H9 (cell line): ENCODE measurements around the gene PCDH17. TPM values are rescaled to one million over a fixed set of nuclear protein-coding genes. Genes with fewer than 3 reads are reported as not detected.

Source experiments
- DNase-seq: peaks from one replicate; pipeline ENCODE4 v3.0.0-alpha.2; 2017
- H2AFZ ChIP-seq: one replicate; pipeline ENCODE4 v1.6.1; 2013; ENCODE audit warnings: mild to moderate bottlenecking, low read length, control low read depth, moderate library complexity
- H2AK5ac ChIP-seq: 2 replicates; pipeline ENCODE4 v1.6.1; 2013; ENCODE audit warnings: low read length, control low read depth, mixed read lengths; ENCODE audit not compliant: insufficient read length
- H2BK120ac ChIP-seq: one replicate; pipeline ENCODE4 v1.6.1; 2013; ENCODE audit warnings: low read depth, mild to moderate bottlenecking, low read length, control low read depth, inconsistent platforms; ENCODE audit not compliant: poor library complexity, severe bottlenecking
- H2BK12ac ChIP-seq: 2 replicates; pipeline ENCODE4 v1.6.1; 2013; ENCODE audit warnings: low read length, control low read depth, mixed read lengths, low read depth; ENCODE audit not compliant: insufficient read length
- H2BK15ac ChIP-seq: 2 replicates; pipeline ENCODE4 v1.6.1; 2013; ENCODE audit warnings: low read depth, low read length, control low read depth
- H2BK20ac ChIP-seq: one replicate; pipeline ENCODE4 v1.6.1; 2013; ENCODE audit warnings: low read depth, mild to moderate bottlenecking, low read length, control low read depth, inconsistent platforms; ENCODE audit not compliant: poor library complexity, severe bottlenecking
- H2BK5ac ChIP-seq: 2 replicates; pipeline ENCODE4 v1.6.1; 2013; ENCODE audit warnings: low read length, control low read depth, mixed read lengths; ENCODE audit not compliant: insufficient read length
- H3K14ac ChIP-seq: 2 replicates; pipeline ENCODE4 v1.6.1; 2013; ENCODE audit warnings: low read length, control low read depth; ENCODE audit not compliant: insufficient read depth
- H3K18ac ChIP-seq: 2 replicates; pipeline ENCODE4 v1.6.1; 2013; ENCODE audit warnings: low read depth, mild to moderate bottlenecking, mixed read lengths, low read length, control low read depth; ENCODE audit not compliant: insufficient read length
- H3K23ac ChIP-seq: 2 replicates; pipeline ENCODE4 v1.6.1; 2013; ENCODE audit warnings: low read length, control low read depth, mixed read lengths, low read depth; ENCODE audit not compliant: insufficient read length
- H3K23me2 ChIP-seq: 2 replicates; pipeline ENCODE4 v1.6.1; 2013; ENCODE audit warnings: low read depth, mild to moderate bottlenecking, mixed read lengths, low read length, control low read depth; ENCODE audit not compliant: insufficient read length, poor library complexity, severe bottlenecking
- H3K27ac ChIP-seq: 2 replicates; pipeline ENCODE4 v1.5.1; 2013; ENCODE audit warnings: low read length, control low read depth, mixed read lengths, low read depth; ENCODE audit not compliant: insufficient read length
- H3K27me3 ChIP-seq: 2 replicates; pipeline ENCODE4 v1.6.1; 2013; ENCODE audit warnings: low read length, control low read depth, inconsistent platforms; ENCODE audit not compliant: insufficient read depth
- H3K4ac ChIP-seq: 2 replicates; pipeline ENCODE4 v1.6.1; 2013; ENCODE audit warnings: low read depth, mild to moderate bottlenecking, control low read depth, inconsistent platforms, low read length, moderate library complexity
- H3K4me1 ChIP-seq: 2 replicates; pipeline ENCODE4 v1.6.1; 2013; ENCODE audit warnings: low read length, control low read depth, inconsistent platforms; ENCODE audit not compliant: insufficient read depth
- H3K4me2 ChIP-seq: 2 replicates; pipeline ENCODE4 v1.6.1; 2013; ENCODE audit warnings: low read length, control low read depth, mixed read lengths; ENCODE audit not compliant: insufficient read length, insufficient read depth
- H3K56ac ChIP-seq: 2 replicates; pipeline ENCODE4 v1.6.1; 2013; ENCODE audit warnings: low read depth, mild to moderate bottlenecking, mixed read lengths, low read length, control low read depth; ENCODE audit not compliant: insufficient read length
- H3K79me1 ChIP-seq: 2 replicates; pipeline ENCODE4 v1.6.1; 2013; ENCODE audit warnings: low read depth, mild to moderate bottlenecking, moderate library complexity, low read length, control low read depth, inconsistent platforms; ENCODE audit not compliant: insufficient read depth, poor library complexity, severe bottlenecking
- H3K79me2 ChIP-seq: 2 replicates; pipeline ENCODE4 v1.6.1; 2013; ENCODE audit warnings: low read length, control low read depth, inconsistent platforms; ENCODE audit not compliant: insufficient read depth
- H3K9ac ChIP-seq: 2 replicates; pipeline ENCODE4 v1.6.1; 2013; ENCODE audit warnings: low read length, control low read depth, mixed read lengths; ENCODE audit not compliant: insufficient read length; ENCODE audit errors: extremely low read depth
- H3K9me3 ChIP-seq: one replicate; pipeline ENCODE4 v1.6.1; 2013; ENCODE audit warnings: low read depth, low read length, inconsistent platforms; ENCODE audit not compliant: control insufficient read depth
- H3T11ph ChIP-seq: one replicate; pipeline ENCODE4 v1.6.1; 2013; ENCODE audit warnings: mild to moderate bottlenecking, low read length, control low read depth, inconsistent platforms
- H4K20me1 ChIP-seq: one replicate; pipeline ENCODE4 v1.6.1; 2013; ENCODE audit not compliant: control insufficient read depth, insufficient read length, insufficient read depth
- H4K5ac ChIP-seq: 2 replicates; pipeline ENCODE4 v1.6.1; 2013; ENCODE audit warnings: low read depth, mild to moderate bottlenecking, mixed read lengths, low read length, control low read depth; ENCODE audit not compliant: insufficient read length
- H4K8ac ChIP-seq: replicated peaks from 2 replicates; pipeline ENCODE4 v1.6.1; 2013; ENCODE audit warnings: low read length, control low read depth, mixed read lengths, low read depth; ENCODE audit not compliant: insufficient read length
- H4K91ac ChIP-seq: 2 replicates; pipeline ENCODE4 v1.6.1; 2013; ENCODE audit warnings: low read depth, mild to moderate bottlenecking, moderate library complexity, mixed read lengths, low read length, control low read depth; ENCODE audit not compliant: insufficient read length
- H3K27ac Mint-ChIP-seq, 3 experiments: 2 replicates in 2 of 3; 3 replicates in 1 of 3; pipeline ENCODE4 v1.8.0; 2020 to 2021; ENCODE audit warnings: mixed read lengths in 3 of 3, mild to moderate bottlenecking in 1 of 3, moderate library complexity in 1 of 3
- H3K27me3 Mint-ChIP-seq: 2 replicates; pipeline ENCODE4 v1.8.0; 2021; ENCODE audit warnings: low read depth, mild to moderate bottlenecking, moderate library complexity, mixed read lengths
- H3K36me3 Mint-ChIP-seq, 3 experiments: 2 replicates in 2 of 3; 3 replicates in 1 of 3; pipeline ENCODE4 v1.8.0; 2020 to 2021; ENCODE audit warnings: low read depth in 3 of 3, mixed read lengths in 3 of 3; ENCODE audit not compliant: insufficient read depth in 1 of 3
- H3K4me1 Mint-ChIP-seq, 2 experiments: 2 replicates each; pipeline ENCODE4 v1.8.0; 2020; ENCODE audit warnings: mixed read lengths in 2 of 2
- H3K4me3 Mint-ChIP-seq, 2 experiments: 2 replicates in 1 of 2; 3 replicates in 1 of 2; pipeline ENCODE4 v1.8.0; 2020 to 2021; ENCODE audit warnings: mild to moderate bottlenecking in 2 of 2, mixed read lengths in 2 of 2, moderate library complexity in 1 of 2
- H3K9me3 Mint-ChIP-seq, 2 experiments: 2 replicates in 1 of 2; 3 replicates in 1 of 2; pipeline ENCODE4 v1.8.0; 2020; ENCODE audit warnings: mild to moderate bottlenecking in 2 of 2, mixed read lengths in 2 of 2, moderate library complexity in 1 of 2
- CTCF ChIP-seq: fragments of 200-600 bp; sonication (generic); conservative IDR thresholded peaks from 3 replicates; pipeline ENCODE4 v1.8.0; 2021; ENCODE audit warnings: antibody characterized with exemption, mild to moderate bottlenecking
- WGBS: extraction: QIAGEN DNeasy Blood & Tissue Kit; methylation state at CpG from one replicate; pipeline ENCODE4 v1.1.7; 2013; ENCODE audit warnings: missing lambda C conversion rate, low lambda C conversion rate, mixed read lengths; ENCODE audit not compliant: insufficient read length; ENCODE audit errors: extremely low coverage; 5-methylcytosine and 5-hydroxymethylcytosine counted together
- total RNA-seq: library from RNA; stranded (reverse); gene quantifications from 2 replicates; pipeline ENCODE4 v1.2.1, GENCODE V29; 2021

Gene PCDH17
- total RNA-seq, 1 experiment from 2014 or later, result 0.52 TPM

GRCh38 chr13:57748096-57748495 lies 116.6 kb downstream of the PCDH17 start:
- Histone ChIP-seq H2AK5ac (no peak overlapping the region), H2BK20ac (no peak overlapping the region), H4K91ac (no peak overlapping the region), H2BK5ac (no peak overlapping the region), H3K4me1 (no peaks in the 10 kb centered on the region), H3K4ac (no peak overlapping the region), H3K9ac (no peak overlapping the region), H3T11ph (no peak overlapping the region), H4K5ac (no peak overlapping the region), H2BK15ac (no peak overlapping the region), H3K18ac (no peak overlapping the region), H3K9me3 (no peaks in the 10 kb centered on the region), H4K8ac (no peak overlapping the region), H3K27me3 (no peaks in the 10 kb centered on the region), H3K23me2 (no peaks in the 10 kb centered on the region), H3K79me2 (no peaks in the 10 kb centered on the region), H3K23ac (no peak overlapping the region), H3K4me2 (no peak overlapping the region), H3K27ac (no peak overlapping the region), H2AFZ (no peak overlapping the region), H3K56ac (no peak overlapping the region), H2BK120ac (no peak overlapping the region), H2BK12ac (no peak overlapping the region), H3K14ac (no peak overlapping the region), H3K79me1 (no peaks in the 10 kb centered on the region), H4K20me1 (no peaks in the 10 kb centered on the region)
- Mint-ChIP-seq H3K27me3 (no peaks in the 10 kb centered on the region), H3K9me3 (peaks cover 3 to 4% of the 10 kb centered on the region in 2 experiments; a peak in 2 of 5 replicates), H3K27ac (no peak overlapping the region), H3K36me3 (no peaks in the 10 kb centered on the region; a peak in 1 of 7 replicates), H3K4me1 (peaks cover 3 to 5% of the 10 kb centered on the region in 2 experiments; a peak in 1 of 4 replicates), H3K4me3 (no peak overlapping the region)
- DNase-seq, result no peak
- no peak for TF ChIP-seq CTCF
- WGBS, result no CpG with 5 or more reads among the region's 3 CpGs
